GM23338 (cell line): ENCODE measurements around the gene CEP250. TPM values are rescaled to one million over a fixed set of nuclear protein-coding genes. Genes with fewer than 3 reads are reported as not detected.

Experiments used
- ATAC-seq: fragments of 200-7000 bp; cut with Tn5 transposase; 3 replicates; pipeline ENCODE4 v1.9.1; 2020
- DNase-seq: peaks from one replicate; pipeline ENCODE4 v3.0.0-alpha.2; 2015; ENCODE audit warnings: low spot score
- H2AFZ ChIP-seq: fragments of 200-600 bp; sonication (generic); 2 replicates; pipeline ENCODE4 v1.8.0; 2016; ENCODE audit warnings: antibody characterized with exemption, mild to moderate bottlenecking, moderate library complexity
- H3F3A ChIP-seq: fragments of 200-600 bp; sonication (generic); replicated peaks from 2 replicates; pipeline ENCODE4 v1.8.0; 2017; ENCODE audit warnings: antibody characterized with exemption, mixed run types, low read depth
- H3K27ac ChIP-seq: fragments of 200-600 bp; sonication (generic); 2 replicates; pipeline ENCODE4 v1.6.1; 2016; ENCODE audit warnings: low read depth
- H3K27me3 ChIP-seq: fragments of 200-600 bp; sonication (generic); 2 replicates; pipeline ENCODE4 v1.8.0; 2016; ENCODE audit warnings: mild to moderate bottlenecking, mixed run types, moderate library complexity; ENCODE audit not compliant: insufficient read depth
- H3K36me3 ChIP-seq: fragments of 200-600 bp; sonication (generic); 2 replicates; pipeline ENCODE4 v1.8.0; 2016; ENCODE audit warnings: mild to moderate bottlenecking; ENCODE audit not compliant: insufficient read depth
- H3K4me1 ChIP-seq: fragments of 200-600 bp; sonication (generic); 2 replicates; pipeline ENCODE4 v1.8.0; 2016; ENCODE audit warnings: mild to moderate bottlenecking, moderate library complexity; ENCODE audit not compliant: insufficient read depth
- H3K4me2 ChIP-seq: fragments of 200-600 bp; sonication (generic); 2 replicates; pipeline ENCODE4 v1.7.1; 2017; ENCODE audit warnings: mixed run types
- H3K4me3 ChIP-seq: fragments of 200-600 bp; sonication (generic); 2 replicates; pipeline ENCODE4 v1.6.1; 2016; ENCODE audit warnings: mixed run types
- H3K79me2 ChIP-seq: fragments of 200-600 bp; sonication (generic); replicated peaks from 2 replicates; pipeline ENCODE4 v1.8.0; 2017; ENCODE audit warnings: mild to moderate bottlenecking; ENCODE audit not compliant: insufficient read depth
- H3K9me2 ChIP-seq: fragments of 200-600 bp; sonication (generic); 2 replicates; pipeline ENCODE4 v1.8.0; 2017; ENCODE audit not compliant: insufficient read depth
- H4K20me1 ChIP-seq: fragments of 200-600 bp; sonication (generic); replicated peaks from 2 replicates; pipeline ENCODE4 v1.8.0; 2017; ENCODE audit warnings: mild to moderate bottlenecking; ENCODE audit not compliant: insufficient read depth
- H3K27ac Mint-ChIP-seq: 2 replicates; pipeline ENCODE4 v1.8.0; 2020; ENCODE audit warnings: inconsistent platforms, mild to moderate bottlenecking, moderate library complexity, mixed read lengths
- H3K27me3 Mint-ChIP-seq: 3 replicates; pipeline ENCODE4 v1.8.0; 2022; ENCODE audit warnings: low read depth, mild to moderate bottlenecking, moderate library complexity, mixed read lengths, inconsistent platforms; ENCODE audit not compliant: insufficient read depth, poor library complexity
- H3K36me3 Mint-ChIP-seq: 3 replicates; pipeline ENCODE4 v1.8.0; 2021; ENCODE audit warnings: low read depth, mild to moderate bottlenecking, inconsistent platforms, moderate library complexity, mixed read lengths
- H3K4me1 Mint-ChIP-seq: 3 replicates; pipeline ENCODE4 v1.8.0; 2020; ENCODE audit warnings: mild to moderate bottlenecking, inconsistent platforms, mixed read lengths
- H3K4me3 Mint-ChIP-seq: 3 replicates; pipeline ENCODE4 v1.8.0; 2021; ENCODE audit warnings: moderate library complexity, mild to moderate bottlenecking, inconsistent platforms, mixed read lengths
- H3K9me3 Mint-ChIP-seq: 3 replicates; pipeline ENCODE4 v1.8.0; 2020; ENCODE audit warnings: moderate library complexity, mild to moderate bottlenecking, inconsistent platforms, mixed read lengths
- EZH2phosphoT487 ChIP-seq: fragments of 200-600 bp; sonication (generic); IDR thresholded peaks from one replicate; pipeline ENCODE4 v1.8.1; 2018; ENCODE audit warnings: antibody characterized with exemption; ENCODE audit not compliant: unreplicated experiment
- NANOG ChIP-seq: IDR thresholded peaks from 2 replicates; pipeline ENCODE4 v1.6.1; 2016; ENCODE audit warnings: antibody characterized with exemption, borderline replicate concordance
- POLR2AphosphoS5 ChIP-seq: IDR thresholded peaks from 2 replicates; pipeline ENCODE4 v1.6.1; 2016; ENCODE audit warnings: antibody characterized with exemption, low read depth
- STAT1 ChIP-seq: IDR thresholded peaks from one replicate; pipeline ENCODE4 v1.6.1; 2016; ENCODE audit warnings: antibody characterized with exemption; ENCODE audit not compliant: unreplicated experiment
- ZNF114 ChIP-seq: fragments of 250-450 bp; sonication (Bioruptor Pico); IDR thresholded peaks from 2 replicates; pipeline ENCODE4 v1.5.0; 2020; ENCODE audit warnings: mild to moderate bottlenecking, moderate library complexity
- polyA plus RNA-seq: library from polyadenylated mRNA; unstranded; fragments of >200 nt; fragmentation: Nextera tagmentation; extraction: Ambion mirVana; gene quantifications from 2 replicates; pipeline ENCODE4 v1.2.1, GENCODE V29; 2016
- total RNA-seq: library from RNA; depleted of rRNA; stranded (reverse); fragments of >200 nt; shearing (Covaris generic); gene quantifications from 2 replicates; pipeline ENCODE4 v1.2.3, GENCODE V29; 2014
- TF ChIP-seq, protein P1 (sequence below), 2 experiments: fragments of 200-600 bp in 1 of 2; sonication (generic) in 1 of 2; conservative IDR thresholded peaks; 2 replicates each; pipeline versions ENCODE4 v1.5.1 to v1.6.1; 2016 to 2017; ENCODE audit warnings: antibody characterized with exemption in 2 of 2, low read depth in 2 of 2, mild to moderate bottlenecking in 2 of 2, moderate library complexity in 1 of 2
- TF ChIP-seq, protein P2 (sequence below): IDR thresholded peaks from 2 replicates; pipeline ENCODE4 v1.6.1; 2016; ENCODE audit warnings: antibody characterized with exemption

CEP250 gene
- total and polyA plus RNA-seq, 2 experiments from 2014 or later, result 28.0 to 29.1 TPM

DNA sequence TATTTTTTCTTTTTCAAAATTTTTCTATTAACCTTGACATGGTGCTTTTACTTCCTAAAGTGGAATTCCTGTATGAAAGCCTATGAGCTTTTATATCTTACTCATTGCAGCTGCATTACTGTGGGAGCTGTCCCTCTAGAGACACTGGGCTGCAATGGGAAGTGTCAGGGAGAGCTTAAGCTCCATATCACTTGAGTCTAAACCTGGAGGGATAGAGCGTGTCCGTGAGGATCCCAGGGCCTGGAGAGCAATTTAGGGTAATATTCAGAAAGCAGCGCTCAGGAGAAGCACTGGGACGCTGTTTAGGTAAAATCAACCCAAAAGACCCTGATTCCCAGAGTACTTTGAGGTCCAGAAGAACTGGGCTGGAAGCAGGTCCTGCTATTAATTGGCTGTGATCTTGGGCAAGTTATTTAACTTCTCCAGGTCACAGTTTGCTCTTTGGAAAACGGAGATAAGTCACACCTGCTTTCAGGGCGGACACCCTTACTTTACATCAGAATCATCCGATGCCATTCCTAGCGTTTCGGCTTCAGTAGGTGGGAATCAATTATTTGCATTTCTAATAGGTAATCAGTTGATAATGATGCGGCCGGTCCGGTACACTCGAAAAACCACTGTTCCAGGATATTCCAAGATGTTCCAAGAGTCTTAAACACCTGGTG lies 85.9 kb downstream of the CEP250 start (continued):
- TF ChIP-seq, protein P1, sequence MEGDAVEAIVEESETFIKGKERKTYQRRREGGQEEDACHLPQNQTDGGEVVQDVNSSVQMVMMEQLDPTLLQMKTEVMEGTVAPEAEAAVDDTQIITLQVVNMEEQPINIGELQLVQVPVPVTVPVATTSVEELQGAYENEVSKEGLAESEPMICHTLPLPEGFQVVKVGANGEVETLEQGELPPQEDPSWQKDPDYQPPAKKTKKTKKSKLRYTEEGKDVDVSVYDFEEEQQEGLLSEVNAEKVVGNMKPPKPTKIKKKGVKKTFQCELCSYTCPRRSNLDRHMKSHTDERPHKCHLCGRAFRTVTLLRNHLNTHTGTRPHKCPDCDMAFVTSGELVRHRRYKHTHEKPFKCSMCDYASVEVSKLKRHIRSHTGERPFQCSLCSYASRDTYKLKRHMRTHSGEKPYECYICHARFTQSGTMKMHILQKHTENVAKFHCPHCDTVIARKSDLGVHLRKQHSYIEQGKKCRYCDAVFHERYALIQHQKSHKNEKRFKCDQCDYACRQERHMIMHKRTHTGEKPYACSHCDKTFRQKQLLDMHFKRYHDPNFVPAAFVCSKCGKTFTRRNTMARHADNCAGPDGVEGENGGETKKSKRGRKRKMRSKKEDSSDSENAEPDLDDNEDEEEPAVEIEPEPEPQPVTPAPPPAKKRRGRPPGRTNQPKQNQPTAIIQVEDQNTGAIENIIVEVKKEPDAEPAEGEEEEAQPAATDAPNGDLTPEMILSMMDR (conservative IDR thresholded peaks at IDR 0.05; ENCODE audit: low read depth in 2 of 2), result no peak
- TF ChIP-seq NANOG (no peak), STAT1 (no peak), ZNF114 (CRISPR knock-in tag) (no peak)

DNA sequence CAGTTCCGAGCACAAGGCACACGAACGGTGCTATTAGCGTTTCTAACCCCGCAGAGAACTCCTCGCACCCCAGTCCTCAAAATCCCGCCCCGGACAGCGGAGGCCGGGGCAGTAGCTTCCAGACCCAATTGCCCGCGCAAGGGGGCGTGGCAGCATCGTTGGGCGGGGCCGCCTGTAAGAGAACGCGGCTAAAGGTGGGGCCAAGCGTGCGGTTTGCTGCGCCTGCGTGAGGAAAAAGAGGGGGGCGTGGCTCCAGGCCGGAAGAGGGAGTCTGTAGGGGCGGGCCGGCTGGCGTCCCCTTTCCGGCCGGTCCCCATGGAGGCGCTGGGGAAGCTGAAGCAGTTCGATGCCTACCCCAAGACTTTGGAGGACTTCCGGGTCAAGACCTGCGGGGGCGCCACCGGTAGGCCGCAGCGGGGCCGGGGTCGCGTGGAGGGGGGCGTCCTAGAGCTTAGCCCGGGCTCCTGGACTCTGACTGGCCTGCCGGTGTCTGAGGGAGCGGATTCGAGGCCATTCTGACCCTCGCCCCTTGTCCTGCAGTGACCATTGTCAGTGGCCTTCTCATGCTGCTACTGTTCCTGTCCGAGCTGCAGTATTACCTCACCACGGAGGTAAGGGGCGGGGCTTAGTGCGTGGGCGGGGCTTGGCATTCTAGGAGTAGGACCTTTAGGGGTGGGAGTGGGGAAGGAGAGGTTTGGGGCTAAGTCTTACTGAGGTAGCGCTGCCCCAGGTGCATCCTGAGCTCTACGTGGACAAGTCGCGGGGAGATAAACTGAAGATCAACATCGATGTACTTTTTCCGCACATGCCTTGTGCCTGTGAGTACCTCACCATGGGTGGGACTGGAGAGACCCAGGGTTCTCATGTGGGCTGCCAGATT lies 86.6 kb downstream of the CEP250 start, which contains the start of gene ERGIC3:
ERGIC3 (plus strand) TSS at position 296 of the 880 bp plus-strand sequence; CDS start at position 316, 20 bp downstream.
- Mint-ChIP-seq H3K36me3 (peaks cover 18% of the 10 kb centered on the region; the same call in 2 of the 3 replicates), H3K4me1 (peaks cover 8% of the 10 kb centered on the region), H3K27ac (peak within 1 kb of the TSS; percentile 93), H3K4me3 (peak within 1 kb of the TSS; percentile 94), H3K27me3 (peaks cover 16% of the 10 kb centered on the region), H3K9me3 (no peaks in the 10 kb centered on the region)
- Histone ChIP-seq H3K4me1 (peaks cover 14% of the 10 kb centered on the region), H3K36me3 (0 out of 2 replicates have a peak, but pooled peaks cover 7% of the 10 kb centered on the region), H3K9me2 (no peaks in the 10 kb centered on the region), H3K79me2 (peaks cover 10% of the 10 kb centered on the region), H2AFZ (peak within 1 kb of the TSS; percentile 67; the same call in 1 of the 2 replicates), H3K27ac (peak within 1 kb of the TSS; percentile 91), H3K27me3 (no peaks in the 10 kb centered on the region), H3K4me2 (peak within 1 kb of the TSS; percentile 90), H3F3A (peaks cover 13% of the 10 kb centered on the region; the same call in 1 of the 2 replicates), H4K20me1 (peaks cover 4% of the 10 kb centered on the region; the same call in 1 of the 2 replicates), H3K4me3 (peak within 1 kb of the TSS; percentile 64)
- TF ChIP-seq POLR2AphosphoS5 (peak; percentile 71), EZH2phosphoT487 (no peak)
- TF ChIP-seq, protein P1 (conservative IDR thresholded peaks at IDR 0.05; ENCODE audit: low read depth in 2 of 2), result peak in 1 of 2 experiments; percentile 18; a peak in 1 of 4 replicates
- TF ChIP-seq, protein P2, sequence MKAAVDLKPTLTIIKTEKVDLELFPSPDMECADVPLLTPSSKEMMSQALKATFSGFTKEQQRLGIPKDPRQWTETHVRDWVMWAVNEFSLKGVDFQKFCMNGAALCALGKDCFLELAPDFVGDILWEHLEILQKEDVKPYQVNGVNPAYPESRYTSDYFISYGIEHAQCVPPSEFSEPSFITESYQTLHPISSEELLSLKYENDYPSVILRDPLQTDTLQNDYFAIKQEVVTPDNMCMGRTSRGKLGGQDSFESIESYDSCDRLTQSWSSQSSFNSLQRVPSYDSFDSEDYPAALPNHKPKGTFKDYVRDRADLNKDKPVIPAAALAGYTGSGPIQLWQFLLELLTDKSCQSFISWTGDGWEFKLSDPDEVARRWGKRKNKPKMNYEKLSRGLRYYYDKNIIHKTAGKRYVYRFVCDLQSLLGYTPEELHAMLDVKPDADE, result peak; percentile 66
- DNase-seq (peak; percentile 100), ATAC-seq (peak; percentile 88)
